NCI-H446 treated with DMSO at 0.1 percent for 48 hours (cell line): ENCODE data around the gene GPATCH1.
"Not testable (repeated sequence)": the region's sequence is repeated elsewhere in the genome, so short reads cannot be mapped to it uniquely, and the experiment has no call there.

Experiments
- DNase-seq: peaks from one replicate; lab custom pipeline; 2025; lab: John Stamatoyannopoulos, UW

GPATCH1 gene

DNA sequence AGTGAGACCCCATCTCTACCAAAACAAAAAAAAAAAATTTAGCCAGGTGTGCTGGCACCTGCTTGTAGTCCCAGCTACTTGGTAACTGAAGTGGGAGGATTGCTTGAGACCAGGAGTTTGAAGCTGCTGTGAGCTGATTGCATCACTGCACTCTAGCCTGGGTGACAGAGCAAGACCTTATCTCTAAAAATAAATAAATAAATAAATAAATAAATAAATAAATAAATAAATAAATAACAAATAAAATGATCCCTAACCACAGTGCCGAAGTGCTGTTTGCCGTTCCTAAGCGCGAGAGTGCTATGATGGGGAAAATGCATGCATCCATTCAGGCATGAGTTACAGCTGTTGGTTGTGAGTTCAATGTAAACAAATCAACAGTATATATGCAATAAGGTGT, 78.2 kb downstream of the GPATCH1 start:
- no peak for DNase-seq

DNA sequence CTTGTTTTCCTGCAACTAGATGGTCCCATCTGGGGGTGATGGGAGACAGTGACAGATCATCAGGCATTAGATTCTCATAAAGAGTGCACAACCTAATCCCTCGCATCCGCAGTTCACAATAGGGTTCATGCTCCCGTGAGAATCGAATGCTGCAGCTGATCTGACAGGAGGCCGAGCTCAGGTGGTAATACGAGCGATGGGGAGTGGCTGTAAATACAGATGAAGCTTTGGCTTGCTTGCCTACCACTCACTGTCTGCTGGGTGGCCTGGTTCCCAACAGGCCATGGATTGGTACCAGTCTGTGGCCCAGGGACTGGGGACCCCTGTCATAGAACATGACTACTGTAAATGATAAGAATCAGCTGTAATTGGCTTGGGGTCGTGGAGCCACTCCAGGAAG, 78.9 kb downstream of the GPATCH1 start:
- no peak for DNase-seq

DNA sequence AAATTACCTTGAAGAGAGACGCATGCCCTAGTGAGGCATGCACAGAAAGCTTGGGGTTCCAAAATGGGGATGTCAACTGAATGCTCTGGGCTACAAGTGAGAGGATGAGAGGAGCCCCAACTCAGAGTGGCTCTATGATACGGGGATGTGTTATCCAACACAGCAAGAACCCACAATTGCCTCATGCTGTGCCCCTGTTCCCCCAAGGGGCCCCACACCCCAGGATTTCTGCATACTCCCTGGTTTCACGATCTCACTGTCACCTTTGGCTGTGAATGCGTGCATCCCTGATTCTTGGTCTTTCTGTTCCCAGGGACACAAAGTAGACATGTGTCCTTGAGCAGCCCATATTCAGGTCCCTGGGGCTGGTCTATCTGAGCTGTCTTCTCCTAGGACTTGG, 80.2 kb downstream of the GPATCH1 start:
- no peak for DNase-seq

DNA sequence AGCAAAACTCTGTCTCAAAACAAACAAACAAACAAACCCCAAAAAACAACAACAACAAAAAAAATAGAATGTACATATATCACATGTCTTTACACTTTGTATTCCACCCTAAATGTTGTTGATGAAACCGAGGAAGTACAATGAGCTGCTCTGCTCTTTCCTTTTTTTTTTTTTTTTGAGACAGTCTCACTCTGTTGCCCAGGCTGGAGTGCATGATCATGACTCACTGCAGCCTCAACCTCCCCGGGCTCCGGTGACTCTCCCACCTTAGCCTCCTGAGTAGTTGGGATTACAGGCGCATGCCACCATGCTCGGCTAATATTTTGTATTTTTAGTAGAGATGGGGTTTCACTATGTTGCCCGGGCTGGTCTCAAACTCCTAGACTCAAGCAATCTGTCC, 82.5 kb downstream of the GPATCH1 start:
- DNase-seq: no peak

DNA sequence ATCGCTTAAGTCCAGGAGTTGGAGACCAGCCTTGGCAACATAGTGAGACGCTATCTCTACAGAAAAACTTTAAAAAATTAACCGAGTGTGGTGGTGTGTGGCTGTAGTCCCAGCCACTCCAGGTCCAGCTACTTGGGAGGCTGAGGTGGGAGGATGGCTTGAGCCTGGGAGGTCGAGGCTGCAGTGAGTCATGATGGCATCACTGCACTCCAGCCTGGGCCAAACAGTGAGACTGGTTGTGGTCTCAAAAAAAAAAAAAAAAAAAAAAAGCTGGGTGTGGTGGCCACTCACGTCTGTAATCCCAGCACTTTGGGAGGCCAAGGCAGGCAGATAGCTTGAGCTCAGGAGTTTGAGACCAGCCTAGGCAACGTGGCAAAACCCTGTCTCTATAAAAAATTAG, 85.1 kb downstream of the GPATCH1 start:
- not testable (repeated sequence) for DNase-seq

DNA sequence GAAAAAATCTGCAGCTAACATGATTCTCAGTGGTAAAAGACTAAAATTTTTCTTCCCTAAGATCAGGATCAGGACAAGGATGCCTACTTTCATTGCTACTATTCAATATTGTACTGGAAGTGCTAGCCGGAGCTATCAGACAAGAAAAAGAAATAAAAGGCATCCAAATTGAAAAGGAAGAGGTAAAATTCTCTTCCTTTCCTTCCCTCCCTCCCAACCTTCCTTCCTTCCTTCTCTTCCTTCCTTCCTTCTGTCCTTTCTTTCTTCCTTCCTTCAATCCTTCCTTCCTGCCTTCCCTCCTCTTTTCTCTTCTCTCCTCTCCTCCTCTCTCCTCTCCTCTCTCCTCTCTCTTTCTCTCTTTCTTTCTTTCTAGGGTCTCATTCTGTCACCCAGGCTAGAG, 86.5 kb downstream of the GPATCH1 start:
- DNase-seq: no peak

DNA sequence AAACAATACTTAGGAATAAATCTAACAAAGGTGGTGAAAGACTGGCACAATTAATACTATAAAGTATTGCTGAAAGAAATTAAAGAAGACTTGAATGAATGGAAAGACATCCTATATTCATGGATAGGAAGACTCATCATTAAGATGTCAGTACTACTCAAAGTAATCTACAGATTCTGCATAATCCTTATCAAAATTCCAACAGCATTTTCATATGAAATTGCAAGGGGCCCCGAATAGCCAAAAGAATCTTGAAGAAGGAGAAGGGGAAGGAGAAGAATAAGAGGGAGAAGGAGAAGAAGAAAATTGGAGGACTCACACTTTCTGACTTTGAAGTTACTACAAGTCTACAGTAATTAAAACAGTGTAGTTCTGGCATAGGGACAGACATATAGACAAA, 87.5 kb downstream of the GPATCH1 start:
- no peak for DNase-seq

DNA sequence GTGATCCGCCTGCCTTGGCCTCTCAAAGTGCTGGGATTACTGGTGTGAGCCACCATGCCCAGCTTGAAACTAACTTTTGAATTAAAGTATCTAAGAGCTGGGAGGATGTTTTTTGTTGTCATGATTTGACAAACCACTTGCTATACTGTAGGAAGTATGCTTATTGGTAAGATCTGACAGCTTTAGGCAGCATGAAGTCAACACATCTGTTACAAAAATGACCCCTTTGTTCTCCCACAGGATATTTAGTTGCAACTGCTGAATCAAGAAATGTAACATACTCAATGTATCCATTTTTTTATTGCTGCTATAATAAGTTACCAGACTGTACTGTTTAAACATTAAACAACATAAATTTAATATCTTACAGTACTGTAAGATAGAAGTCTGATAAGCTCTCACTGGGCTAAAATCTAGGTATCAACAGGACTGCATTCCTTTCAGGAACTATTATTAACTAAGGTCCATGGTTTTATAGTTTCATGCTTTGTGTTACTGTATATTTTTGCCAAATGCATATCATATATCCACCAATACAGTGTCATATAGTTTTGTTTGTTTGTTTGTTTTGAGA, 90.3 kb downstream of the GPATCH1 start:
- DNase-seq: no peak

DNA sequence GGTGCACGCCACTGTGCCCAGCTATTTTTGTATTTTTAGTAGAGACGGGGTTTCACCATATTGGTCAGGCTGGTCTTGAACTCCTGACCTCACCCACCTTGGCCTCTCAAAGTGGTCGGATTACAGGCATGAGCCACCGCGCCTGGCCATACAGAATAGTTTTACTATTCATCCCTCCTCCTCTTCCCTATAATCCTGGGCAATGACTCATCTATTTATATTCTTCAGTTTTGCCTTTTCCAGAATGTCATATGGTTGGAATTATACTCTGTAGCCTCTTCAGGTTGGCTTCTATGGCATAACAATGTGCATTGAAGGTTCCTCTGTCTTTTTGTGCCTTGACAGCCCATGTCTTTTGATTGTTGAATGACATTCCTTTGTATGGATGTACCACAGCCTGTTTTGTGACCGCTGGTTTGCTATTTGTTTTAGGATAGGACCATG, 91.0 kb downstream of the GPATCH1 start:
- DNase-seq: no peak

DNA sequence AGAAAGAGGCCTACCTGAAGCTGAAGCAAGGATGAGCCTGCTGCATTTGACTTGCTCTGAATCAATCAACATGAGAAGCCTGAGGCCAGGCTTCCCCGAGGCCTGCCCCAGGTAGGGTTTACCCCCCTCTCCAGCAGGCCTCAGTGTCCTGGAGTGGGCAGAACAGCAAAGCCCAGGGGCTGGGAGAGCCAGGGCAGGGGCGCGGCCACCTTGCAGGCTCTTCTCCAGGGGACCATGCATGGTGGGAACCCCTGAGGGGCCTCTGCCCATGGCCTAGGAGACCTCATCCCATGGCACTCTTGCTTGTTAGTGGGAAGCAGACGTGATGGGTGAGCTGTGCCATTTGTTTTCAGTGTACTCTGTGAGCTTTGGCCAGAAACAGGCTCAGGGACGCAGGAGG, 93.2 kb downstream of the GPATCH1 start:
- DNase-seq: no peak

DNA sequence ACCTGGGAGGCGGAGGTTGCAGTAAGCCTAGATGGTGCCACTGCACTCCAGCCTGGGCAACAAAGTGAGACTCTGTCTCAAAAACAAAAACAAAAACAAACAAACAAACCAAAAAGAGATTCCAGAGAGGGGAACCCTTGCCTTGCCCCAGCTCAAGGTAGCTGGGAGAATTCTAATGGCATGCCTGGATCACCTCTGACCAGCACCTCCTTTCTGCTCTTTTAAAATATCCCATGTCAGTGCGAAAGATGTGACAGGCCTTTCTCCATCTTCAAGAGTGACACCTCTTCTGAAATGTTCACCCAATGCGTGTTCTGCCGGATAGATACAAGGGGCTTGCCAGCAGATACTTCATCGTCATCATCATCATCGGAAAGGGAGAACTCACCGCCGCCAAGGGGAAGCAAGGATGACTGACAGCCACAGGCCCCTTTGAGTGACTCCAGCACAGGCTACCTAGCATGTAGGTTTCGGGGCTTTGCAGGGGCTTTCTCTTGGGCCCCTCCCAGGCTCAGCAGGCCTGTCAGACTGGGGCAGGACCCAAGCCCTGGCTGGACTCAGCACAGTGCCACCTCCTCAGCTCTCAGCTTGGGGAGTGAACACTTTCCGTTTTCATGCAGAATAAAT, 94.3 kb downstream of the GPATCH1 start:
- DNase-seq: no peak

DNA sequence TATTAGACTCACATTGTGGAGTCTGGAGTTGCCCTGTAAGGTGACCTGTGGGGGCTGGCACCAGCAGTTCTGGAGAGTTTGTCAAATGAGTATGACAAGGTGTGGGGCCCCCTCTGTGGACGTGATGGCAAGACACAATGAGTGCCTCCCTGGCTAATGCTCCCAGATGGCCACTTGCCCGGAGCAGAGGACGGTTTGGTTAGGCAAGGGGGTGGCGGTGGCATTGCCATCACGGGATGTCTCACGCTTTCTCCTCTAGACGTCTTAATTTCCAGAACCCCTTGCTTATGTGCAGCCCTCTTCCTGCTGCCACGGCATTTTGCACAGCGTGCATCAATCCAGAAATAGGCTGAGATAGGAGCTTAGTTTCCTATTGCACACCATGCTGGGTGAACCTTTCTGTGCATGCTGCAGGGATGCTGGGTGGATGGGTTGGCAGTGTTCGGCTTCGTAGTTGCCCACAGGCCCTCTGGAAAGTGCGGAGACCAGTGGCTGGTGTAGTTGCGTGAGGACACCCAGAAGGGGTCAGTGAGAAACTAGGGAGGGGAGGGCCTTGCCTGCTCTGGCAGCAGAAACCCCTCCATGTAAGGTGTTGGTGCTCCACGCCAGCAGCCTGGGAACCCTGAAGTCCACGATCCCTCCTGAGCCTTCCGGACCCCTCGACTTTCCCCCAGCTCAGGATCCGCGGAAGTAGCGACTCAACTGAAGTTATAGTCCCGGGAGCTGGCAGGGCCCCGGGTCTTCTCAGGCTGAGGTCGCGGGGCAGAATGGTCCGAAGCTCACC, 95.1 kb downstream of the GPATCH1 start:
- DNase-seq: no peak

DNA sequence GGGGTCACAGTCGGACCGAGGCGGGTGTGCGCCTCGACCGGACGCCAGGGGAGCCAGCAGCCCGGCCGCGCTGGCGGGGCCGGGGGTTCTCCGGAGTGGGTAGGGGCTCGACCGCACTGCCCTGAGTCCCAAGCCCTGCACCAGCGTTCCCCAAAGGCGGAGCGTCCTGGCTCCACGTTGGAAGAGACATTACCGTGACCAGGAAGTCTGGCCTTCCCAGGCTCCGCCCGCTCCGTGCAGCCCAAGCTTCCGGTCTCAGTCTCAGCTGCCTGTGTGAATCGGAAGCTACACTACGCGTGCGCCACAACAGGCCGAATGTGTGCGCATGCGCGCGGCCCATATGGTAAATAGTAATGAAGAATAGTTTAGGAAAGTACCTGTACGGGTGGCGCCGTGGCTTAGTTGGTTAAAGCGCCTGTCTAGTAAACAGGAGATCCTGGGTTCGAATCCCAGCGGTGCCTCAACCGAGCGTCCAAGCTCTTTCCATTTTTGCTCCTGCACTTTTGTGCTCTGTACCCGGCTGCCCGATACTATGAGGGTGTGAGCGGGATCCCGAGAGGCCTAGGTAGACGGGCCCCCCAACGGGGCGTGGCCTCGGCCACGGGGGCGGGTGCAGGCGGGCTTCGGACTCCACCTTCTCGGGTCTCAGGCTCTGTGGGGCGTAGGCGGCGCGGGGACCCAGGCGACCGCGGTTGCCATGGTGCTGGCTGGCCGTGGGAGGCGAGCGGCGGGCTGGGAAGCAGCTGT, 95.9 kb downstream of the GPATCH1 start:
- DNase-seq: peak; percentile 99

DNA sequence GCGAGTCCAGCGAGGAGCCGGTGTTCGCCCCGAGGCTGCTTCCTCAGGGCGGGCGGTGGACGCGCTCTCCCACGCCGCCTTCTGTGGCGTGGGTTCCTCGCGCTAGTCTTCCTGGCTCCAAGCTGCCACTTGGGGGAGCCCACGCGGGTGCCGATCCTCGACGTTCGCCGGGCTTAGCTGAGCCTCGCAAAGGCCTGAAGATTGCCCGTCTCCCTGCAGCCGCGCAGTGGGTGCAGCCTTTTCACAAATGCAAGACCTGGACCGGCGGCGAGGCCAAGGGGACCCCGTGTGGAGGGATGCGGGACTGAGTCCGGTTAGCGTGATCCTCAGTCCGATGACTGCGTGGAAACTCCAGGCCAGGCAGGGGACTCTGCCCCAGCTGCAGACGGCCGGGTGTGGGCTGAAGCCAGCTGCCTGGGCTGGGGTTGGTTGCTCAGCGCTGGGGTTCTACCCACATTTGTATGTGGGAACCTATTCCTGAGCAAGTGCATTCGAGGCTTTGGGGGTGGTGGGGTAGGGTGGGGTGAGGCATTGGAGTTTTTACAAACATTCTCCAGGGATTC, 96.5 kb downstream of the GPATCH1 start:
- DNase-seq: no peak
